ENCODE results near the gene SKI. TPM values are rescaled to one million over a fixed set of nuclear protein-coding genes. Genes with fewer than 3 reads are reported as not detected.

The SKI gene
- total and polyA plus RNA-seq, 2 of the 8 experiments (the other 6 are each of a cell fraction or from before 2014, with no cell fraction given), result 8.3 to 87.6 TPM

DNA sequence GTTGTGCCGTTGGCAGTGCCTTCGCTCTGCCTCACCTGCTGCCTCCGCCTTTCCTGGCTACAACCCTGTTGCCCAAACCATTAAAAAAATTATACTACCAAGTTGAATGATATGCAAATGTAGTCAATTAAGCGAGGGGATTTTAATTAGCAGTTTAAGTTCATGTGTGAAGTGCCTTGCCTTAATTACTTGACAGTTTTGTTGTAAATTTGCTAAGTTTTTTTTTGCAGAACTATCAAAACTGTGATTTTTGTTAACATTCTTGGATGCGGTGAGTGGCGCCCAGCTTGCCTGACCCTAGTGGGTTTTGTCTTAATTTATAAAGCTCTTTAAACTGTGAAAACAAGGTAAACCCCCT lies 10.9 kb downstream of the SKI start:
- H3K14ac ChIP-seq (ENCODE audit: insufficient read length), result no peak overlapping the region
- H3K4me2 ChIP-seq (ENCODE audit: insufficient read depth in 1 of 2, low read depth in 2 of 2, low read length in 2 of 2), result no peak overlapping the region

More for the DNA sequence above, 10.9 kb downstream of the SKI start:
- TF ChIP-seq GTF2F1 (IDR thresholded peaks at IDR 0.05; ENCODE audit: borderline replicate concordance, low read depth, low read length) (no peak), SAP30 (IDR thresholded peaks at IDR 0.05; ENCODE audit: insufficient read depth, insufficient replicate concordance, low read length) (no peak), CHD1 (IDR thresholded peaks at IDR 0.05; ENCODE audit: low read depth, low read length) (no peak), BACH1 (IDR thresholded peaks at IDR 0.05; ENCODE audit: low read length) (no peak), RBBP5 (IDR thresholded peaks at IDR 0.05; ENCODE audit: borderline replicate concordance, low read depth, low read length) (no peak), EGR1 (IDR thresholded peaks at IDR 0.05; ENCODE audit: borderline replicate concordance, low read depth, low read length) (no peak)
- TF ChIP-seq, protein P1, sequence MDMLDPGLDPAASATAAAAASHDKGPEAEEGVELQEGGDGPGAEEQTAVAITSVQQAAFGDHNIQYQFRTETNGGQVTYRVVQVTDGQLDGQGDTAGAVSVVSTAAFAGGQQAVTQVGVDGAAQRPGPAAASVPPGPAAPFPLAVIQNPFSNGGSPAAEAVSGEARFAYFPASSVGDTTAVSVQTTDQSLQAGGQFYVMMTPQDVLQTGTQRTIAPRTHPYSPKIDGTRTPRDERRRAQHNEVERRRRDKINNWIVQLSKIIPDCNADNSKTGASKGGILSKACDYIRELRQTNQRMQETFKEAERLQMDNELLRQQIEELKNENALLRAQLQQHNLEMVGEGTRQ (IDR thresholded peaks at IDR 0.05; ENCODE audit: low read length), result no peak
- Histone ChIP-seq H4K91ac (replicated peaks; ENCODE audit: insufficient read length, low read length) (no peak overlapping the region), H3K9ac (replicated peaks in 1 of 4; ENCODE audit: extremely low read depth in 1 of 4, low read depth in 3 of 4, low read length in 3 of 4) (no peak overlapping the region), H3K4me3 (ENCODE audit: extremely low read depth in 1 of 4, insufficient read depth in 2 of 4, low read depth in 3 of 4, low read length in 4 of 4) (no peak overlapping the region), H3K36me3 (ENCODE audit: control insufficient read depth in 2 of 4, insufficient read depth in 4 of 4, low read length in 3 of 4) (peaks cover 0 to 3% (median 0%) of the 10 kb centered on the region in 4 experiments; a peak in 1 of 8 replicates), H2BK15ac (ENCODE audit: low read length) (no peak overlapping the region), H3K23ac (ENCODE audit: insufficient read length) (no peak overlapping the region), H2BK120ac (replicated peaks; ENCODE audit: low read depth, low read length) (no peak overlapping the region), H2AFZ (ENCODE audit: low read length) (no peak overlapping the region), H3K56ac (replicated peaks; ENCODE audit: insufficient read length, low read depth, low read length) (no peak overlapping the region), H3K4ac (replicated peaks; ENCODE audit: insufficient read length, low read depth, low read length) (no peak overlapping the region), H2AK5ac (ENCODE audit: low read depth, low read length) (no peak overlapping the region), H3K79me2 (ENCODE audit: control insufficient read depth in 1 of 2, insufficient read depth in 2 of 2, low read length in 2 of 2) (peaks cover 67 to 98% of the 10 kb centered on the region in 2 experiments), H2BK12ac (ENCODE audit: low read depth, low read length) (no peak overlapping the region), H3K9me3 (ENCODE audit: insufficient read depth in 2 of 2, low read depth in 1 of 2, low read length in 1 of 2) (no peaks in the 10 kb centered on the region; a peak in 1 of 4 replicates), H4K5ac (ENCODE audit: insufficient read length, low read depth, low read length) (no peak overlapping the region), H3K4me1 (replicated peaks in 1 of 4; ENCODE audit: control insufficient read depth in 3 of 4, insufficient read depth in 4 of 4, low read length in 3 of 4) (peaks cover 0 to 16% (median 8%) of the 10 kb centered on the region in 4 experiments; a peak in 5 of 7 replicates), H3K27me3 (replicated peaks in 1 of 4; ENCODE audit: control insufficient read depth in 3 of 4, extremely low read depth in 1 of 4, insufficient read depth in 3 of 4, low read length in 3 of 4) (no peaks in the 10 kb centered on the region), H4K8ac (ENCODE audit: extremely low read depth, insufficient read depth, low read length) (no peak overlapping the region; the same call in 1 of the 2 replicates), H3K79me1 (ENCODE audit: low read depth, low read length) (peaks cover 37% of the 10 kb centered on the region), H3K18ac (ENCODE audit: extremely low read depth, low read length) (no peak overlapping the region), H3K23me2 (ENCODE audit: low read depth, low read length) (no peaks in the 10 kb centered on the region), H4K20me1 (replicated peaks in 1 of 2; ENCODE audit: control insufficient read depth in 1 of 2, insufficient read depth in 2 of 2, low read length in 2 of 2) (peaks cover 50 to 68% of the 10 kb centered on the region in 2 experiments), H2BK20ac (ENCODE audit: low read length) (no peak overlapping the region), H2BK5ac (ENCODE audit: low read depth, low read length) (peak overlapping the region; percentile 9; the same call in 1 of the 2 replicates), H3K27ac (ENCODE audit: low read depth, low read length) (no peak overlapping the region)
- DNase-seq (ENCODE audit: low read depth in 1 of 2, low spot score in 2 of 2) (no peak), FAIRE-seq (no peak)
- CTCF ChIA-PET (ENCODE audit: partially characterized antibody), result interaction anchor here (0.5 to 2.8 kb wide), 8 partner anchors 9 to 558 kb away, joined by 3 to 9 read pairs (median 4); no protein-coding TSS in a partner anchor
- POLR2A ChIA-PET (ENCODE audit: partially characterized antibody), result interaction anchor here (4.7 kb wide), 1 partner anchor 9 kb away, joined by 34 read pairs; no protein-coding TSS in a partner anchor
- WGBS, 2 experiments (ENCODE audit: extremely low coverage in 1 of 2, insufficient coverage in 1 of 2, insufficient read length in 1 of 2, insufficient replicate concordance in 2 of 2, low coverage in 1 of 2, low lambda C conversion rate in 2 of 2, missing lambda C conversion rate in 1 of 2), result 94% methylated on average over 6 of the region's 6 CpGs; no CpG with 5 or more reads in 1 of the 2 experiments

Measured in H1 (cell line).